GM21786 (cell line): ENCODE results near the gene TRIOBP.

Source experiments
- ATAC-seq: cut with Tn5 transposase; IDR thresholded peaks from one replicate; pipeline ENCODE4 v1.9.1; 2021; ENCODE audit not compliant: unreplicated experiment

The TRIOBP gene

DNA sequence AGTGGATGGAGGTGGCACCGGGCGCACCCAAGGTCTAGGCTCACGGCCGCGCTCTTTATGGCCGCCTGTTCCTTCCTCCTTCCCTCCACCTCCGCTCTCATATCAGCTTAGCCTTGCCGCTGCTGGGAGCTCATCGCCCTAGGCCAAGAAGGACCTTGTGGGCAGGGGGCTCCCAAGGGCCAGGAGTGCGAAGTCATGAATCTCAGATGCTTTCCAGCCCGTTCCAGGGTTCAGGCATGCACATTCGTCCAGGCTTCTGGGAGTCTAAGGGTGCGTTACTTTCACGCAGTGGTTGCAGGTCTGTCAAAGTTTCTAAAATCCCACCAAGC, 122.2 kb downstream of the TRIOBP start:
- no peak for ATAC-seq

DNA sequence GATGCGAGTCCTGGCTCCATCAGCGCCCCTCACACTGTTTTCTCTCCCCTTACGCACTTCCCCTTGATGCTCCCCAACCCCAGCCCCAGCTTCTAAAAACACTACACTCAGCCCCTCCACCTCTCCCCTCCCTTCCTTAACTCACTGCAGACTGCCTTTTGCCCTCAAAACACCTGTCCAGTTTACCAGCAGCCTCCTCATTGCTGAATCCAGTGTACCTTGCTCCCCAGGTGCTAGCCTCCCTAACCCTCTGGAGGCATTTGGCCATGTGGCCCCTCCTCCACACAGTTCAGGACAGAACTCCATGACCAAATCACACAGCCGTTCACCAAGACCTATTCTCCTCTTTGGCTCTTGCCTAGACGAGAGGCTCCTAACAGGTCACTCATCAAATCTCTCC, 123.5 kb downstream of the TRIOBP start:
- ATAC-seq: no peak

DNA sequence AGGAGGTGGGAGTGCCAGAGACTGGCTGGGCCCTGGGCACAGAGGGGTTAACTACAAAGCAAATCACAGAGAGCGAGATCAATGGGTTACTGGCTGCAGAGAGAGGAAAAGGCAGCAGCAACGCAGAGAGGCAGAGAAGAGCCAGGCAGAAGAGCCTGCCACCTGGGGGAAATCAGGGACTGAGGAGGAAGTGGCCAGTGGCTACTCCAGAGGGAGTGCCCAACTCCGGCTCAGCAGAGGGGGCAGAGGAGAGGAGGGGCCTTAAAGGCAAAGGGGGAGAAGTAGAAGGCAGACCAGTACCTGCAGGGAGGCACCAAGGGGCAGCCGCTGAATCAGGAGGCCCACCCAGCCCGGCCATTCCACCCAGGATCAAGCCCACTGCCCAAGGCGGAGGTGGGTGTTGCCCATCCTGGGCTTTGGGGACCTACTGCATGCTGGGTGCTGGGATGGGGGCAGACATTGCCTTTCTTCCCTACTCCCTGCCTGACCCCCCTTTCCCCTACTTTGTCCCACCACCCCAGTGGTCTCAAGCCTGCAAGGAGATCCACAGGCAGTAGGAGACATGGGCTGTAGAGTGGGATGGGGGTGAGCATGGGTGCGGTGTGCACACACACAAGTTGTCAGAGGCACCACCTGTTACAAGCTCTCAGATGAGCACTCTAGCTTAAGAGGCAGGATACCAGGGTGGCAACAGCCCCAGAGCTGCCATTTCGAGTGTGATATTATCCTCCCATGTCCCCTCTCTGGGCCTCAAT, 125.4 kb downstream of the TRIOBP start:
- ATAC-seq: no peak

DNA sequence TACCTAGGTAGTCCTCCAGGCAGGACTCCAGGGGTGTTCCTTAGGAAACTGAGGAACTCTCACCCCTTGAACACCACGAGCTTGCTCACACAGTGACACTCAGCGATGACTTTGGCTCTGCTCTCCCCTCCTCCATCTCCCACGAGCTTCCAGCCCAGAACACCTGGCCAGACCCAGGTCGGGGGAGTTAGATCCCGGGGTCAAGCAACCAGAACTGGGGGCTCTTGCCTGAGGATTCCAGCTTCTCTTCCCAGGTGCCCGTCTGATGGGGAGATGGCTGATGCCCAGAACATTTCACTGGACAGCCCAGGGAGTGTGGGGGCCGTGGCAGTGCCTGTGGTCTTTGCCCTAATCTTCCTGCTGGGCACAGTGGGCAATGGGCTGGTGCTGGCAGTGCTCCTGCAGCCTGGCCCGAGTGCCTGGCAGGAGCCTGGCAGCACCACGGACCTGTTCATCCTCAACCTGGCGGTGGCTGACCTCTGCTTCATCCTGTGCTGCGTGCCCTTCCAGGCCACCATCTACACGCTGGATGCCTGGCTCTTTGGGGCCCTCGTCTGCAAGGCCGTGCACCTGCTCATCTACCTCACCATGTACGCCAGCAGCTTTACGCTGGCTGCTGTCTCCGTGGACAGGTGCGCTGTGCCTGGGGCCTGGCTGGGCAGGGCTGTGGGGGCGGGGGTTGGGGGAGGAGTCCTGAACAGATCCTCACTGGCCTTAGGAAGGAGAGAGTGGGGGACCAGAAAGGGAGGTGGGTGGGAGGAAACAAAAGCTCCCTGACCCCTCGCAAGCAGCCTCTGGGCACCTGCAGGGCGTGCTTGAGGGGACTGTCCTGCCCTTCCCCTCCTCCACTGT, 126.5 kb downstream of the TRIOBP start, which contains the start of gene GALR3:
TSS of gene GALR3 (plus strand) at position 249 of the 852 bp plus-strand sequence. CDS start at position 274, 25 bp downstream.
- ATAC-seq: no peak

- ATAC-seq: no peak
Observed at GRCh38 chr22:37824674-37825641, 128.1 kb downstream of the TRIOBP start.
